Activated naive CD8-positive, alpha-beta T cell (primary cell): Measurements from ENCODE around the gene CYP27C1.

ENCODE experiments used
- H3K27ac Mint-ChIP-seq: one replicate; pipeline ENCODE4 v1.8.0; 2021; ENCODE audit warnings: mixed read lengths
- H3K27me3 Mint-ChIP-seq: one replicate; pipeline ENCODE4 v1.8.0; 2021; ENCODE audit warnings: mixed read lengths
- H3K36me3 Mint-ChIP-seq: one replicate; pipeline ENCODE4 v1.8.0; 2021; ENCODE audit warnings: mixed read lengths
- H3K4me1 Mint-ChIP-seq: one replicate; pipeline ENCODE4 v1.8.0; 2021; ENCODE audit warnings: low read depth, mixed read lengths
- H3K4me3 Mint-ChIP-seq: one replicate; pipeline ENCODE4 v1.8.0; 2021; ENCODE audit warnings: mild to moderate bottlenecking, mixed read lengths
- H3K9me3 Mint-ChIP-seq: one replicate; pipeline ENCODE4 v1.8.0; 2021; ENCODE audit warnings: low read depth, mixed read lengths

The CYP27C1 gene

GRCh38 chr2:127188797-127189196 lies 31.3 kb downstream of the CYP27C1 start:
- Mint-ChIP-seq H3K4me3 (no peak overlapping the region), H3K36me3 (no peaks in the 10 kb centered on the region), H3K27ac (no peak overlapping the region), H3K9me3 (no peaks in the 10 kb centered on the region), H3K27me3 (peaks cover 10% of the 10 kb centered on the region), H3K4me1 (peaks cover 5% of the 10 kb centered on the region)

GRCh38 chr2:127187831-127188230 lies 32.3 kb downstream of the CYP27C1 start:
- peaks cover 5% of the 10 kb centered on the region for H3K4me1 Mint-ChIP-seq
- H3K4me3 Mint-ChIP-seq: no peak overlapping the region
- H3K36me3 Mint-ChIP-seq: no peaks in the 10 kb centered on the region
- peaks cover 10% of the 10 kb centered on the region for H3K27me3 Mint-ChIP-seq
- H3K9me3 Mint-ChIP-seq: no peaks in the 10 kb centered on the region
- no peak overlapping the region for H3K27ac Mint-ChIP-seq

GRCh38 chr2:127187081-127187775 lies 32.9 kb downstream of the CYP27C1 start:
- no peak overlapping the region for H3K4me3 Mint-ChIP-seq
- H3K36me3 Mint-ChIP-seq: no peaks in the 10 kb centered on the region
- peaks cover 10% of the 10 kb centered on the region for H3K27me3 Mint-ChIP-seq
- H3K4me1 Mint-ChIP-seq: peaks cover 5% of the 10 kb centered on the region
- H3K9me3 Mint-ChIP-seq: no peaks in the 10 kb centered on the region
- no peak overlapping the region for H3K27ac Mint-ChIP-seq

GRCh38 chr2:127185705-127186104 lies 34.4 kb downstream of the CYP27C1 start:
- Mint-ChIP-seq H3K9me3 (peaks cover 1% of the 10 kb centered on the region), H3K27ac (no peak overlapping the region), H3K27me3 (peaks cover 10% of the 10 kb centered on the region), H3K4me3 (no peak overlapping the region), H3K4me1 (peaks cover 5% of the 10 kb centered on the region), H3K36me3 (no peaks in the 10 kb centered on the region)

- Mint-ChIP-seq H3K27ac (no peak overlapping the region), H3K4me1 (peaks cover 5% of the 10 kb centered on the region), H3K9me3 (peaks cover 7% of the 10 kb centered on the region), H3K27me3 (peaks cover 10% of the 10 kb centered on the region), H3K4me3 (no peak overlapping the region), H3K36me3 (no peaks in the 10 kb centered on the region)
Measured at GRCh38 chr2:127185093-127185492, 35.0 kb downstream of the CYP27C1 start.

GRCh38 chr2:127183771-127184170 lies 36.3 kb downstream of the CYP27C1 start:
- Mint-ChIP-seq H3K27me3 (peaks cover 8% of the 10 kb centered on the region), H3K36me3 (no peaks in the 10 kb centered on the region), H3K27ac (no peak overlapping the region), H3K4me3 (no peak overlapping the region), H3K4me1 (peaks cover 5% of the 10 kb centered on the region), H3K9me3 (peaks cover 9% of the 10 kb centered on the region)

- H3K4me3 Mint-ChIP-seq: no peak overlapping the region
- H3K9me3 Mint-ChIP-seq: peaks cover 9% of the 10 kb centered on the region
- H3K27me3 Mint-ChIP-seq: peaks cover 6% of the 10 kb centered on the region
- no peaks in the 10 kb centered on the region for H3K36me3 Mint-ChIP-seq
- H3K27ac Mint-ChIP-seq: no peak overlapping the region
- H3K4me1 Mint-ChIP-seq: peaks cover 5% of the 10 kb centered on the region
Measured at GRCh38 chr2:127182626-127183458, 37.3 kb downstream of the CYP27C1 start.

GRCh38 chr2:127181851-127182250 lies 38.2 kb downstream of the CYP27C1 start:
- Mint-ChIP-seq H3K27me3 (peaks cover 6% of the 10 kb centered on the region), H3K4me1 (peaks cover 5% of the 10 kb centered on the region)

GRCh38 chr2:127179766-127180165 lies 40.3 kb downstream of the CYP27C1 start:
- no peaks in the 10 kb centered on the region for H3K27me3 Mint-ChIP-seq
- no peak overlapping the region for H3K4me3 Mint-ChIP-seq
- H3K9me3 Mint-ChIP-seq: peaks cover 9% of the 10 kb centered on the region
- H3K4me1 Mint-ChIP-seq: no peaks in the 10 kb centered on the region
- H3K27ac Mint-ChIP-seq: no peak overlapping the region
- H3K36me3 Mint-ChIP-seq: no peaks in the 10 kb centered on the region

More at GRCh38 chr2:127181851-127182250, 38.2 kb downstream of the CYP27C1 start:
- peaks cover 9% of the 10 kb centered on the region for H3K9me3 Mint-ChIP-seq
- H3K36me3 Mint-ChIP-seq: no peaks in the 10 kb centered on the region
- no peak overlapping the region for H3K4me3 Mint-ChIP-seq
- H3K27ac Mint-ChIP-seq: no peak overlapping the region

- H3K27me3 Mint-ChIP-seq: no peaks in the 10 kb centered on the region
- no peak overlapping the region for H3K4me3 Mint-ChIP-seq
- H3K9me3 Mint-ChIP-seq: peaks cover 9% of the 10 kb centered on the region
- no peaks in the 10 kb centered on the region for H3K36me3 Mint-ChIP-seq
- no peaks in the 10 kb centered on the region for H3K4me1 Mint-ChIP-seq
- H3K27ac Mint-ChIP-seq: no peak overlapping the region
Measured at GRCh38 chr2:127177617-127178263, 42.4 kb downstream of the CYP27C1 start.

- peaks cover 9% of the 10 kb centered on the region for H3K9me3 Mint-ChIP-seq
- H3K4me1 Mint-ChIP-seq: no peaks in the 10 kb centered on the region
- H3K27me3 Mint-ChIP-seq: no peaks in the 10 kb centered on the region
- no peak overlapping the region for H3K4me3 Mint-ChIP-seq
- no peaks in the 10 kb centered on the region for H3K36me3 Mint-ChIP-seq
- no peak overlapping the region for H3K27ac Mint-ChIP-seq
Measured at GRCh38 chr2:127176371-127177311, 43.5 kb downstream of the CYP27C1 start.

GRCh38 chr2:127175751-127176354 lies 44.2 kb downstream of the CYP27C1 start:
- peaks cover 9% of the 10 kb centered on the region for H3K9me3 Mint-ChIP-seq
- H3K36me3 Mint-ChIP-seq: no peaks in the 10 kb centered on the region
- no peaks in the 10 kb centered on the region for H3K27me3 Mint-ChIP-seq
- no peak overlapping the region for H3K27ac Mint-ChIP-seq
- H3K4me1 Mint-ChIP-seq: no peaks in the 10 kb centered on the region
- no peak overlapping the region for H3K4me3 Mint-ChIP-seq

GRCh38 chr2:127175041-127175721 lies 44.9 kb downstream of the CYP27C1 start:
- Mint-ChIP-seq H3K27me3 (no peaks in the 10 kb centered on the region), H3K36me3 (no peaks in the 10 kb centered on the region), H3K4me3 (no peak overlapping the region), H3K4me1 (no peaks in the 10 kb centered on the region), H3K9me3 (peaks cover 2% of the 10 kb centered on the region), H3K27ac (no peak overlapping the region)
